Measurements from ENCODE around the gene ADAMTSL2. TPM values are rescaled to one million over a fixed set of nuclear protein-coding genes. Genes with fewer than 3 reads are reported as not detected.

The ADAMTSL2 gene
- total RNA-seq, 1 experiment from 2014 or later: 0.87 TPM

DNA sequence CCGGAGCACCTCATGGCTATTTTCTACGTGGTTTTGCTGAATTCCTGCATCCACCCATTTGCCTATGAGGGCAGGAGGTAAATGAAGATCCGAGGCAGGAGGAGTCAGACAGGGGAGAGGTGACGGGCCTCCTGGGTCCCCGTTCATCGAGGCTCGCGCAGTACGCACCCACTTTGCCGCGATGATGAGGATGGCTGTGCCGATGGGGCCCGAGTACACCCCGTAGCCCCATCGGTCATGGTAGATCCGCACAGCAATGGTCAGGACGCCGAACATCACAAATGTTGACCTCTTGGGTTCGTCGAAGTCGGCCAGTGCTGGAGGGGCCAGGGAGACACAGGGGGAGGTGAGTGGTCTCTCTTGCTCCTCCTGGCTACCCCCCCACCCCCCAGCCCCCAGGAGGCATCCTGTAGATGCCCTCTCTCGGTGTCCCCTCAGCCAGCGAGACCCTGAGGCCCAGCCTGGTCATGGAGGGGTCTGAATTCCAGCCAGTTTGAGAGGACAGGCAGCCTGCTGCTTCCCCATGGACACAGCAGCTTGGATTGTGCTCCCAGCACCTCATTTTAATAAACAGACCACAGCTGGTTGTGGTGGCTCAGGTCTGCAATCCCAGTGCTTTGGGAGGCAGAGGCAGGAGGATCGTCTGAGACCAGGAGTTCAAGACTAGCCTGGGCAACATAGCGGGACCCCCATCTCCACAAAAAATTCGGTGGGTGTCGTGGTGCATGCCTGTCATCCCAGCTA is 15.6 kb upstream of the ADAMTSL2 start:
- H3K4me1 Mint-ChIP-seq: no peaks in the 10 kb centered on the region
- no peaks in the 10 kb centered on the region for H3K36me3 Mint-ChIP-seq
- no peak for TF ChIP-seq NR3C1 (CRISPR knock-in tag; conservative IDR thresholded peaks at IDR 0.05; ENCODE audit: low read depth)
- TF ChIP-seq GABPB1 (CRISPR knock-in tag; IDR thresholded peaks at IDR 0.05): no peak
- TF ChIP-seq MYBL2 (CRISPR knock-in tag; IDR thresholded peaks at IDR 0.05): no peak
- TF ChIP-seq, protein P1, sequence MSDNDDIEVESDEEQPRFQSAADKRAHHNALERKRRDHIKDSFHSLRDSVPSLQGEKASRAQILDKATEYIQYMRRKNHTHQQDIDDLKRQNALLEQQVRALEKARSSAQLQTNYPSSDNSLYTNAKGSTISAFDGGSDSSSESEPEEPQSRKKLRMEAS (CRISPR knock-in tag; IDR thresholded peaks at IDR 0.05): no peak
- TF ChIP-seq TEAD1 (CRISPR knock-in tag; IDR thresholded peaks at IDR 0.05): no peak
- TF ChIP-seq, protein P2, sequence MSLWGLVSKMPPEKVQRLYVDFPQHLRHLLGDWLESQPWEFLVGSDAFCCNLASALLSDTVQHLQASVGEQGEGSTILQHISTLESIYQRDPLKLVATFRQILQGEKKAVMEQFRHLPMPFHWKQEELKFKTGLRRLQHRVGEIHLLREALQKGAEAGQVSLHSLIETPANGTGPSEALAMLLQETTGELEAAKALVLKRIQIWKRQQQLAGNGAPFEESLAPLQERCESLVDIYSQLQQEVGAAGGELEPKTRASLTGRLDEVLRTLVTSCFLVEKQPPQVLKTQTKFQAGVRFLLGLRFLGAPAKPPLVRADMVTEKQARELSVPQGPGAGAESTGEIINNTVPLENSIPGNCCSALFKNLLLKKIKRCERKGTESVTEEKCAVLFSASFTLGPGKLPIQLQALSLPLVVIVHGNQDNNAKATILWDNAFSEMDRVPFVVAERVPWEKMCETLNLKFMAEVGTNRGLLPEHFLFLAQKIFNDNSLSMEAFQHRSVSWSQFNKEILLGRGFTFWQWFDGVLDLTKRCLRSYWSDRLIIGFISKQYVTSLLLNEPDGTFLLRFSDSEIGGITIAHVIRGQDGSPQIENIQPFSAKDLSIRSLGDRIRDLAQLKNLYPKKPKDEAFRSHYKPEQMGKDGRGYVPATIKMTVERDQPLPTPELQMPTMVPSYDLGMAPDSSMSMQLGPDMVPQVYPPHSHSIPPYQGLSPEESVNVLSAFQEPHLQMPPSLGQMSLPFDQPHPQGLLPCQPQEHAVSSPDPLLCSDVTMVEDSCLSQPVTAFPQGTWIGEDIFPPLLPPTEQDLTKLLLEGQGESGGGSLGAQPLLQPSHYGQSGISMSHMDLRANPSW (CRISPR knock-in tag; conservative IDR thresholded peaks at IDR 0.05; ENCODE audit: low read depth): no peak
- TF ChIP-seq, protein P3, sequence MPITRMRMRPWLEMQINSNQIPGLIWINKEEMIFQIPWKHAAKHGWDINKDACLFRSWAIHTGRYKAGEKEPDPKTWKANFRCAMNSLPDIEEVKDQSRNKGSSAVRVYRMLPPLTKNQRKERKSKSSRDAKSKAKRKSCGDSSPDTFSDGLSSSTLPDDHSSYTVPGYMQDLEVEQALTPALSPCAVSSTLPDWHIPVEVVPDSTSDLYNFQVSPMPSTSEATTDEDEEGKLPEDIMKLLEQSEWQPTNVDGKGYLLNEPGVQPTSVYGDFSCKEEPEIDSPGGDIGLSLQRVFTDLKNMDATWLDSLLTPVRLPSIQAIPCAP (CRISPR knock-in tag; IDR thresholded peaks at IDR 0.05): no peak
- TF ChIP-seq ZNF416 (CRISPR knock-in tag; IDR thresholded peaks at IDR 0.05): no peak
- TF ChIP-seq, protein P4, sequence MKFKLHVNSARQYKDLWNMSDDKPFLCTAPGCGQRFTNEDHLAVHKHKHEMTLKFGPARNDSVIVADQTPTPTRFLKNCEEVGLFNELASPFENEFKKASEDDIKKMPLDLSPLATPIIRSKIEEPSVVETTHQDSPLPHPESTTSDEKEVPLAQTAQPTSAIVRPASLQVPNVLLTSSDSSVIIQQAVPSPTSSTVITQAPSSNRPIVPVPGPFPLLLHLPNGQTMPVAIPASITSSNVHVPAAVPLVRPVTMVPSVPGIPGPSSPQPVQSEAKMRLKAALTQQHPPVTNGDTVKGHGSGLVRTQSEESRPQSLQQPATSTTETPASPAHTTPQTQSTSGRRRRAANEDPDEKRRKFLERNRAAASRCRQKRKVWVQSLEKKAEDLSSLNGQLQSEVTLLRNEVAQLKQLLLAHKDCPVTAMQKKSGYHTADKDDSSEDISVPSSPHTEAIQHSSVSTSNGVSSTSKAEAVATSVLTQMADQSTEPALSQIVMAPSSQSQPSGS (CRISPR knock-in tag; IDR thresholded peaks at IDR 0.05; ENCODE audit: borderline replicate concordance, low read depth): no peak
- no peak for TF ChIP-seq NR2C2 (CRISPR knock-in tag; IDR thresholded peaks at IDR 0.05)
- TF ChIP-seq, protein P5, sequence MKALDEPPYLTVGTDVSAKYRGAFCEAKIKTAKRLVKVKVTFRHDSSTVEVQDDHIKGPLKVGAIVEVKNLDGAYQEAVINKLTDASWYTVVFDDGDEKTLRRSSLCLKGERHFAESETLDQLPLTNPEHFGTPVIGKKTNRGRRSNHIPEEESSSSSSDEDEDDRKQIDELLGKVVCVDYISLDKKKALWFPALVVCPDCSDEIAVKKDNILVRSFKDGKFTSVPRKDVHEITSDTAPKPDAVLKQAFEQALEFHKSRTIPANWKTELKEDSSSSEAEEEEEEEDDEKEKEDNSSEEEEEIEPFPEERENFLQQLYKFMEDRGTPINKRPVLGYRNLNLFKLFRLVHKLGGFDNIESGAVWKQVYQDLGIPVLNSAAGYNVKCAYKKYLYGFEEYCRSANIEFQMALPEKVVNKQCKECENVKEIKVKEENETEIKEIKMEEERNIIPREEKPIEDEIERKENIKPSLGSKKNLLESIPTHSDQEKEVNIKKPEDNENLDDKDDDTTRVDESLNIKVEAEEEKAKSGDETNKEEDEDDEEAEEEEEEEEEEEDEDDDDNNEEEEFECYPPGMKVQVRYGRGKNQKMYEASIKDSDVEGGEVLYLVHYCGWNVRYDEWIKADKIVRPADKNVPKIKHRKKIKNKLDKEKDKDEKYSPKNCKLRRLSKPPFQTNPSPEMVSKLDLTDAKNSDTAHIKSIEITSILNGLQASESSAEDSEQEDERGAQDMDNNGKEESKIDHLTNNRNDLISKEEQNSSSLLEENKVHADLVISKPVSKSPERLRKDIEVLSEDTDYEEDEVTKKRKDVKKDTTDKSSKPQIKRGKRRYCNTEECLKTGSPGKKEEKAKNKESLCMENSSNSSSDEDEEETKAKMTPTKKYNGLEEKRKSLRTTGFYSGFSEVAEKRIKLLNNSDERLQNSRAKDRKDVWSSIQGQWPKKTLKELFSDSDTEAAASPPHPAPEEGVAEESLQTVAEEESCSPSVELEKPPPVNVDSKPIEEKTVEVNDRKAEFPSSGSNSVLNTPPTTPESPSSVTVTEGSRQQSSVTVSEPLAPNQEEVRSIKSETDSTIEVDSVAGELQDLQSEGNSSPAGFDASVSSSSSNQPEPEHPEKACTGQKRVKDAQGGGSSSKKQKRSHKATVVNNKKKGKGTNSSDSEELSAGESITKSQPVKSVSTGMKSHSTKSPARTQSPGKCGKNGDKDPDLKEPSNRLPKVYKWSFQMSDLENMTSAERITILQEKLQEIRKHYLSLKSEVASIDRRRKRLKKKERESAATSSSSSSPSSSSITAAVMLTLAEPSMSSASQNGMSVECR (CRISPR knock-in tag; IDR thresholded peaks at IDR 0.05; ENCODE audit: borderline replicate concordance): no peak
- TF ChIP-seq, protein P6, sequence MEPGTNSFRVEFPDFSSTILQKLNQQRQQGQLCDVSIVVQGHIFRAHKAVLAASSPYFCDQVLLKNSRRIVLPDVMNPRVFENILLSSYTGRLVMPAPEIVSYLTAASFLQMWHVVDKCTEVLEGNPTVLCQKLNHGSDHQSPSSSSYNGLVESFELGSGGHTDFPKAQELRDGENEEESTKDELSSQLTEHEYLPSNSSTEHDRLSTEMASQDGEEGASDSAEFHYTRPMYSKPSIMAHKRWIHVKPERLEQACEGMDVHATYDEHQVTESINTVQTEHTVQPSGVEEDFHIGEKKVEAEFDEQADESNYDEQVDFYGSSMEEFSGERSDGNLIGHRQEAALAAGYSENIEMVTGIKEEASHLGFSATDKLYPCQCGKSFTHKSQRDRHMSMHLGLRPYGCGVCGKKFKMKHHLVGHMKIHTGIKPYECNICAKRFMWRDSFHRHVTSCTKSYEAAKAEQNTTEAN (CRISPR knock-in tag; IDR thresholded peaks at IDR 0.05): no peak
- no peak for TF ChIP-seq NFE2L1 (CRISPR knock-in tag; IDR thresholded peaks at IDR 0.05)
- TF ChIP-seq, protein P7, sequence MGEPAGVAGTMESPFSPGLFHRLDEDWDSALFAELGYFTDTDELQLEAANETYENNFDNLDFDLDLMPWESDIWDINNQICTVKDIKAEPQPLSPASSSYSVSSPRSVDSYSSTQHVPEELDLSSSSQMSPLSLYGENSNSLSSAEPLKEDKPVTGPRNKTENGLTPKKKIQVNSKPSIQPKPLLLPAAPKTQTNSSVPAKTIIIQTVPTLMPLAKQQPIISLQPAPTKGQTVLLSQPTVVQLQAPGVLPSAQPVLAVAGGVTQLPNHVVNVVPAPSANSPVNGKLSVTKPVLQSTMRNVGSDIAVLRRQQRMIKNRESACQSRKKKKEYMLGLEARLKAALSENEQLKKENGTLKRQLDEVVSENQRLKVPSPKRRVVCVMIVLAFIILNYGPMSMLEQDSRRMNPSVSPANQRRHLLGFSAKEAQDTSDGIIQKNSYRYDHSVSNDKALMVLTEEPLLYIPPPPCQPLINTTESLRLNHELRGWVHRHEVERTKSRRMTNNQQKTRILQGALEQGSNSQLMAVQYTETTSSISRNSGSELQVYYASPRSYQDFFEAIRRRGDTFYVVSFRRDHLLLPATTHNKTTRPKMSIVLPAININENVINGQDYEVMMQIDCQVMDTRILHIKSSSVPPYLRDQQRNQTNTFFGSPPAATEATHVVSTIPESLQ (CRISPR knock-in tag; IDR thresholded peaks at IDR 0.05): no peak
- no peak for TF ChIP-seq JUN (CRISPR knock-in tag; IDR thresholded peaks at IDR 0.05)
- TF ChIP-seq, protein P8, sequence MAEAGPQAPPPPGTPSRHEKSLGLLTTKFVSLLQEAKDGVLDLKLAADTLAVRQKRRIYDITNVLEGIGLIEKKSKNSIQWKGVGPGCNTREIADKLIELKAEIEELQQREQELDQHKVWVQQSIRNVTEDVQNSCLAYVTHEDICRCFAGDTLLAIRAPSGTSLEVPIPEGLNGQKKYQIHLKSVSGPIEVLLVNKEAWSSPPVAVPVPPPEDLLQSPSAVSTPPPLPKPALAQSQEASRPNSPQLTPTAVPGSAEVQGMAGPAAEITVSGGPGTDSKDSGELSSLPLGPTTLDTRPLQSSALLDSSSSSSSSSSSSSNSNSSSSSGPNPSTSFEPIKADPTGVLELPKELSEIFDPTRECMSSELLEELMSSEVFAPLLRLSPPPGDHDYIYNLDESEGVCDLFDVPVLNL (CRISPR knock-in tag; IDR thresholded peaks at IDR 0.05; ENCODE audit: borderline replicate concordance, low read depth): no peak
- no peak for TF ChIP-seq CREM (CRISPR knock-in tag; IDR thresholded peaks at IDR 0.05)
- TF ChIP-seq, protein P9, sequence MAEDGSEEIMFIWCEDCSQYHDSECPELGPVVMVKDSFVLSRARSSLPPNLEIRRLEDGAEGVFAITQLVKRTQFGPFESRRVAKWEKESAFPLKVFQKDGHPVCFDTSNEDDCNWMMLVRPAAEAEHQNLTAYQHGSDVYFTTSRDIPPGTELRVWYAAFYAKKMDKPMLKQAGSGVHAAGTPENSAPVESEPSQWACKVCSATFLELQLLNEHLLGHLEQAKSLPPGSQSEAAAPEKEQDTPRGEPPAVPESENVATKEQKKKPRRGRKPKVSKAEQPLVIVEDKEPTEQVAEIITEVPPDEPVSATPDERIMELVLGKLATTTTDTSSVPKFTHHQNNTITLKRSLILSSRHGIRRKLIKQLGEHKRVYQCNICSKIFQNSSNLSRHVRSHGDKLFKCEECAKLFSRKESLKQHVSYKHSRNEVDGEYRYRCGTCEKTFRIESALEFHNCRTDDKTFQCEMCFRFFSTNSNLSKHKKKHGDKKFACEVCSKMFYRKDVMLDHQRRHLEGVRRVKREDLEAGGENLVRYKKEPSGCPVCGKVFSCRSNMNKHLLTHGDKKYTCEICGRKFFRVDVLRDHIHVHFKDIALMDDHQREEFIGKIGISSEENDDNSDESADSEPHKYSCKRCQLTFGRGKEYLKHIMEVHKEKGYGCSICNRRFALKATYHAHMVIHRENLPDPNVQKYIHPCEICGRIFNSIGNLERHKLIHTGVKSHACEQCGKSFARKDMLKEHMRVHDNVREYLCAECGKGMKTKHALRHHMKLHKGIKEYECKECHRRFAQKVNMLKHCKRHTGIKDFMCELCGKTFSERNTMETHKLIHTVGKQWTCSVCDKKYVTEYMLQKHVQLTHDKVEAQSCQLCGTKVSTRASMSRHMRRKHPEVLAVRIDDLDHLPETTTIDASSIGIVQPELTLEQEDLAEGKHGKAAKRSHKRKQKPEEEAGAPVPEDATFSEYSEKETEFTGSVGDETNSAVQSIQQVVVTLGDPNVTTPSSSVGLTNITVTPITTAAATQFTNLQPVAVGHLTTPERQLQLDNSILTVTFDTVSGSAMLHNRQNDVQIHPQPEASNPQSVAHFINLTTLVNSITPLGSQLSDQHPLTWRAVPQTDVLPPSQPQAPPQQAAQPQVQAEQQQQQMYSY (CRISPR knock-in tag; IDR thresholded peaks at IDR 0.05): no peak
- ChIA-PET CTCF (interaction anchor here (0.9 to 1.2 kb wide), 3 partner anchors 16 to 35 kb away, joined by 3 to 5 read pairs (median 3); partner anchors contain the start of gene ADAMTSL2), POLR2A (interaction anchor here (0.6 kb wide), 1 partner anchor 521 kb away, joined by 3 read pairs; no protein-coding TSS in a partner anchor)
- H3K27me3 Mint-ChIP-seq (ENCODE audit: low read depth): no peaks in the 10 kb centered on the region
- no peak for DNase-seq (ENCODE audit: low spot score)
- no peak overlapping the region for H3K4me3 Mint-ChIP-seq
- H3K27ac Mint-ChIP-seq: no peak overlapping the region
- ATAC-seq: no peak
- no peaks in the 10 kb centered on the region for H3K9me3 Mint-ChIP-seq
